H9 (cell line): Measurements from ENCODE around the gene SIGLEC7. TPM values are rescaled to one million over a fixed set of nuclear protein-coding genes. Genes with fewer than 3 reads are reported as not detected.

Experiments
- DNase-seq: peaks from one replicate; pipeline ENCODE4 v3.0.0-alpha.2; 2017
- H2AFZ ChIP-seq: one replicate; pipeline ENCODE4 v1.6.1; 2013; ENCODE audit warnings: mild to moderate bottlenecking, low read length, control low read depth, moderate library complexity
- H2AK5ac ChIP-seq: 2 replicates; pipeline ENCODE4 v1.6.1; 2013; ENCODE audit warnings: low read length, control low read depth, mixed read lengths; ENCODE audit not compliant: insufficient read length
- H2BK120ac ChIP-seq: one replicate; pipeline ENCODE4 v1.6.1; 2013; ENCODE audit warnings: low read depth, mild to moderate bottlenecking, low read length, control low read depth, inconsistent platforms; ENCODE audit not compliant: poor library complexity, severe bottlenecking
- H2BK12ac ChIP-seq: 2 replicates; pipeline ENCODE4 v1.6.1; 2013; ENCODE audit warnings: low read length, control low read depth, mixed read lengths, low read depth; ENCODE audit not compliant: insufficient read length
- H2BK15ac ChIP-seq: 2 replicates; pipeline ENCODE4 v1.6.1; 2013; ENCODE audit warnings: low read depth, low read length, control low read depth
- H2BK20ac ChIP-seq: one replicate; pipeline ENCODE4 v1.6.1; 2013; ENCODE audit warnings: low read depth, mild to moderate bottlenecking, low read length, control low read depth, inconsistent platforms; ENCODE audit not compliant: poor library complexity, severe bottlenecking
- H2BK5ac ChIP-seq: 2 replicates; pipeline ENCODE4 v1.6.1; 2013; ENCODE audit warnings: low read length, control low read depth, mixed read lengths; ENCODE audit not compliant: insufficient read length
- H3K14ac ChIP-seq: 2 replicates; pipeline ENCODE4 v1.6.1; 2013; ENCODE audit warnings: low read length, control low read depth; ENCODE audit not compliant: insufficient read depth
- H3K18ac ChIP-seq: 2 replicates; pipeline ENCODE4 v1.6.1; 2013; ENCODE audit warnings: low read depth, mild to moderate bottlenecking, mixed read lengths, low read length, control low read depth; ENCODE audit not compliant: insufficient read length
- H3K23ac ChIP-seq: 2 replicates; pipeline ENCODE4 v1.6.1; 2013; ENCODE audit warnings: low read length, control low read depth, mixed read lengths, low read depth; ENCODE audit not compliant: insufficient read length
- H3K23me2 ChIP-seq: 2 replicates; pipeline ENCODE4 v1.6.1; 2013; ENCODE audit warnings: low read depth, mild to moderate bottlenecking, mixed read lengths, low read length, control low read depth; ENCODE audit not compliant: insufficient read length, poor library complexity, severe bottlenecking
- H3K27ac ChIP-seq: 2 replicates; pipeline ENCODE4 v1.5.1; 2013; ENCODE audit warnings: low read length, control low read depth, mixed read lengths, low read depth; ENCODE audit not compliant: insufficient read length
- H3K27me3 ChIP-seq: 2 replicates; pipeline ENCODE4 v1.6.1; 2013; ENCODE audit warnings: low read length, control low read depth, inconsistent platforms; ENCODE audit not compliant: insufficient read depth
- H3K4ac ChIP-seq: 2 replicates; pipeline ENCODE4 v1.6.1; 2013; ENCODE audit warnings: low read depth, mild to moderate bottlenecking, control low read depth, inconsistent platforms, low read length, moderate library complexity
- H3K4me1 ChIP-seq: 2 replicates; pipeline ENCODE4 v1.6.1; 2013; ENCODE audit warnings: low read length, control low read depth, inconsistent platforms; ENCODE audit not compliant: insufficient read depth
- H3K4me2 ChIP-seq: 2 replicates; pipeline ENCODE4 v1.6.1; 2013; ENCODE audit warnings: low read length, control low read depth, mixed read lengths; ENCODE audit not compliant: insufficient read length, insufficient read depth
- H3K56ac ChIP-seq: 2 replicates; pipeline ENCODE4 v1.6.1; 2013; ENCODE audit warnings: low read depth, mild to moderate bottlenecking, mixed read lengths, low read length, control low read depth; ENCODE audit not compliant: insufficient read length
- H3K79me1 ChIP-seq: 2 replicates; pipeline ENCODE4 v1.6.1; 2013; ENCODE audit warnings: low read depth, mild to moderate bottlenecking, moderate library complexity, low read length, control low read depth, inconsistent platforms; ENCODE audit not compliant: insufficient read depth, poor library complexity, severe bottlenecking
- H3K79me2 ChIP-seq: 2 replicates; pipeline ENCODE4 v1.6.1; 2013; ENCODE audit warnings: low read length, control low read depth, inconsistent platforms; ENCODE audit not compliant: insufficient read depth
- H3K9ac ChIP-seq: 2 replicates; pipeline ENCODE4 v1.6.1; 2013; ENCODE audit warnings: low read length, control low read depth, mixed read lengths; ENCODE audit not compliant: insufficient read length; ENCODE audit errors: extremely low read depth
- H3K9me3 ChIP-seq: one replicate; pipeline ENCODE4 v1.6.1; 2013; ENCODE audit warnings: low read depth, low read length, inconsistent platforms; ENCODE audit not compliant: control insufficient read depth
- H3T11ph ChIP-seq: one replicate; pipeline ENCODE4 v1.6.1; 2013; ENCODE audit warnings: mild to moderate bottlenecking, low read length, control low read depth, inconsistent platforms
- H4K20me1 ChIP-seq: one replicate; pipeline ENCODE4 v1.6.1; 2013; ENCODE audit not compliant: control insufficient read depth, insufficient read length, insufficient read depth
- H4K5ac ChIP-seq: 2 replicates; pipeline ENCODE4 v1.6.1; 2013; ENCODE audit warnings: low read depth, mild to moderate bottlenecking, mixed read lengths, low read length, control low read depth; ENCODE audit not compliant: insufficient read length
- H4K8ac ChIP-seq: replicated peaks from 2 replicates; pipeline ENCODE4 v1.6.1; 2013; ENCODE audit warnings: low read length, control low read depth, mixed read lengths, low read depth; ENCODE audit not compliant: insufficient read length
- H4K91ac ChIP-seq: 2 replicates; pipeline ENCODE4 v1.6.1; 2013; ENCODE audit warnings: low read depth, mild to moderate bottlenecking, moderate library complexity, mixed read lengths, low read length, control low read depth; ENCODE audit not compliant: insufficient read length
- H3K27ac Mint-ChIP-seq, 3 experiments: 2 replicates in 2 of 3; 3 replicates in 1 of 3; pipeline ENCODE4 v1.8.0; 2020 to 2021; ENCODE audit warnings: mixed read lengths in 3 of 3, mild to moderate bottlenecking in 1 of 3, moderate library complexity in 1 of 3
- H3K27me3 Mint-ChIP-seq: 2 replicates; pipeline ENCODE4 v1.8.0; 2021; ENCODE audit warnings: low read depth, mild to moderate bottlenecking, moderate library complexity, mixed read lengths
- H3K36me3 Mint-ChIP-seq, 3 experiments: 2 replicates in 2 of 3; 3 replicates in 1 of 3; pipeline ENCODE4 v1.8.0; 2020 to 2021; ENCODE audit warnings: low read depth in 3 of 3, mixed read lengths in 3 of 3; ENCODE audit not compliant: insufficient read depth in 1 of 3
- H3K4me1 Mint-ChIP-seq, 2 experiments: 2 replicates each; pipeline ENCODE4 v1.8.0; 2020; ENCODE audit warnings: mixed read lengths in 2 of 2
- H3K4me3 Mint-ChIP-seq, 2 experiments: 2 replicates in 1 of 2; 3 replicates in 1 of 2; pipeline ENCODE4 v1.8.0; 2020 to 2021; ENCODE audit warnings: mild to moderate bottlenecking in 2 of 2, mixed read lengths in 2 of 2, moderate library complexity in 1 of 2
- H3K9me3 Mint-ChIP-seq, 2 experiments: 2 replicates in 1 of 2; 3 replicates in 1 of 2; pipeline ENCODE4 v1.8.0; 2020; ENCODE audit warnings: mild to moderate bottlenecking in 2 of 2, mixed read lengths in 2 of 2, moderate library complexity in 1 of 2
- WGBS: extraction: QIAGEN DNeasy Blood & Tissue Kit; methylation state at CpG from one replicate; pipeline ENCODE4 v1.1.7; 2013; ENCODE audit warnings: missing lambda C conversion rate, low lambda C conversion rate, mixed read lengths; ENCODE audit not compliant: insufficient read length; ENCODE audit errors: extremely low coverage; 5-methylcytosine and 5-hydroxymethylcytosine counted together
- total RNA-seq: library from RNA; stranded (reverse); gene quantifications from 2 replicates; pipeline ENCODE4 v1.2.1, GENCODE V29; 2021
- TF ChIP-seq, protein P1 (sequence below): fragments of 200-600 bp; sonication (generic); conservative IDR thresholded peaks from 3 replicates; pipeline ENCODE4 v1.8.0; 2021; ENCODE audit warnings: antibody characterized with exemption, mild to moderate bottlenecking

The SIGLEC7 gene
- total RNA-seq, 1 experiment from 2014 or later: not detected

DNA sequence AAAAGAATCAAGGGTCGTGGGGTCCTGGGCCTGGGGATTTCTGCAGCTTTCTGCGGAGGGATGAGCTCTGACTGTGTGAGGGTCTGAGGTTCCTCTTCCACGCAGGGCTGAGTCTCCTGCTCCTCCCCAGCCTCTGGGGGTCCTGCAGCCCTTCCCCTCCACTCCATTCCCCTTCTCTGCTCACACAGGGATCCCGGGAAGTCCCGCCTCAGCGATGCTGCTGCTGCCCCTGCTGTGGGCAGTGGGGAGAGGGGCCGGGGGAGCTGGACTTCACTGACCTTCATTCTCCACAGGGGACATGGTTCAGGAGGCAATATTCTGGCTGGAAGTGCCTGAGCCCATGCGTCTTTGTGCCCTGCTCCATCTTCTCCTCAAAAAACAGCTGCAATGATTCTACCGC is 56.5 kb downstream of the SIGLEC7 start:
- Histone ChIP-seq H4K8ac (no peak overlapping the region), H3T11ph (no peak overlapping the region), H3K9ac (no peak overlapping the region), H4K20me1 (no peaks in the 10 kb centered on the region), H2AK5ac (no peak overlapping the region), H3K9me3 (no peaks in the 10 kb centered on the region), H3K23ac (no peak overlapping the region), H3K79me1 (no peaks in the 10 kb centered on the region), H2BK15ac (no peak overlapping the region), H3K27me3 (no peaks in the 10 kb centered on the region), H3K23me2 (peaks cover 3% of the 10 kb centered on the region), H3K79me2 (no peaks in the 10 kb centered on the region), H4K91ac (no peak overlapping the region), H3K56ac (no peak overlapping the region), H3K4ac (no peak overlapping the region), H2BK20ac (no peak overlapping the region), H2BK120ac (no peak overlapping the region), H3K18ac (no peak overlapping the region), H3K4me2 (no peak overlapping the region), H3K14ac (no peak overlapping the region), H2BK5ac (no peak overlapping the region), H3K4me1 (no peaks in the 10 kb centered on the region), H4K5ac (no peak overlapping the region), H2BK12ac (no peak overlapping the region), H3K27ac (no peak overlapping the region), H2AFZ (no peak overlapping the region)
- peaks cover 23% of the 10 kb centered on the region for H3K27me3 Mint-ChIP-seq
- TF ChIP-seq, protein P1, sequence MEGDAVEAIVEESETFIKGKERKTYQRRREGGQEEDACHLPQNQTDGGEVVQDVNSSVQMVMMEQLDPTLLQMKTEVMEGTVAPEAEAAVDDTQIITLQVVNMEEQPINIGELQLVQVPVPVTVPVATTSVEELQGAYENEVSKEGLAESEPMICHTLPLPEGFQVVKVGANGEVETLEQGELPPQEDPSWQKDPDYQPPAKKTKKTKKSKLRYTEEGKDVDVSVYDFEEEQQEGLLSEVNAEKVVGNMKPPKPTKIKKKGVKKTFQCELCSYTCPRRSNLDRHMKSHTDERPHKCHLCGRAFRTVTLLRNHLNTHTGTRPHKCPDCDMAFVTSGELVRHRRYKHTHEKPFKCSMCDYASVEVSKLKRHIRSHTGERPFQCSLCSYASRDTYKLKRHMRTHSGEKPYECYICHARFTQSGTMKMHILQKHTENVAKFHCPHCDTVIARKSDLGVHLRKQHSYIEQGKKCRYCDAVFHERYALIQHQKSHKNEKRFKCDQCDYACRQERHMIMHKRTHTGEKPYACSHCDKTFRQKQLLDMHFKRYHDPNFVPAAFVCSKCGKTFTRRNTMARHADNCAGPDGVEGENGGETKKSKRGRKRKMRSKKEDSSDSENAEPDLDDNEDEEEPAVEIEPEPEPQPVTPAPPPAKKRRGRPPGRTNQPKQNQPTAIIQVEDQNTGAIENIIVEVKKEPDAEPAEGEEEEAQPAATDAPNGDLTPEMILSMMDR: no peak
- H3K4me3 Mint-ChIP-seq: no peak overlapping the region
- H3K9me3 Mint-ChIP-seq: peaks cover 0 to 79% of the 10 kb centered on the region in 2 experiments; a peak in 4 of 5 replicates
- WGBS: no CpG with 5 or more reads among the region's 9 CpGs
- H3K4me1 Mint-ChIP-seq: no peaks in the 10 kb centered on the region
- no peaks in the 10 kb centered on the region; a peak in 1 of 7 replicates for H3K36me3 Mint-ChIP-seq
- H3K27ac Mint-ChIP-seq: no peak overlapping the region; a peak in 2 of 7 replicates
- DNase-seq: no peak
